Measurements from ENCODE around the gene CDH2.

GRCh38 chr18:28007841-28008240, 169.1 kb downstream of the CDH2 start:
- no peak for TF ChIP-seq CTCF (optimal IDR thresholded peaks at IDR 0.05 in 1 of 3, IDR thresholded peaks at IDR 0.05 in 1 of 3, conservative IDR thresholded peaks at IDR 0.05 in 1 of 3; ENCODE audit: extremely low read depth in 1 of 3, insufficient read depth in 2 of 3, low read length in 3 of 3)
- TF ChIP-seq EZH2 (IDR thresholded peaks at IDR 0.05; ENCODE audit: low read length) = no peak

Data from keratinocyte (primary cell).